DOHH2 (cell line): ENCODE data around the gene NEDD4L.

Experiments used
- CTCF ChIP-seq: fragments of 200-600 bp; sonication (generic); IDR thresholded peaks from one replicate; pipeline ENCODE4 v1.5.1; 2014; ENCODE audit warnings: antibody characterized with exemption, mild to moderate bottlenecking, low read depth, low read length; ENCODE audit not compliant: poor library complexity, severe bottlenecking
- EZH2phosphoT487 ChIP-seq: fragments of 200-600 bp; sonication (generic); IDR thresholded peaks from 2 replicates; pipeline ENCODE4 v1.6.1; 2017; ENCODE audit warnings: borderline replicate concordance, mild to moderate bottlenecking, antibody characterized with exemption, low read length, moderate library complexity, mixed read lengths

- TF ChIP-seq CTCF (no peak), EZH2phosphoT487 (no peak)
These were observed 84.7 kb downstream of the NEDD4L start for GRCh38 chr18:58128381-58129374.
